Epithelial cell of alveolus of lung (primary cell): ENCODE results near the gene ODAPH. TPM values are rescaled to one million over a fixed set of nuclear protein-coding genes. Genes with fewer than 3 reads are reported as not detected.

Experiments
- total RNA-seq: library from RNA; depleted of rRNA; stranded (reverse); fragments of >200 nt; gene quantifications from 2 replicates; pipeline ENCODE4 v1.2.1, GENCODE V29; 2015

The ODAPH gene
- total RNA-seq = 0.08 and 0.39 TPM in 2 replicates

GRCh38 chr4:75555294-75556164 lies at the start of gene ODAPH:
TSS of gene ODAPH (plus strand) at chr4:75556066. CDS start at chr4:75556083, 17 bp downstream.

GRCh38 chr4:75514131-75514948 lies 41.5 kb upstream of the ODAPH start, which contains the start of the genes RCHY1 and THAP6:
TSS of gene RCHY1 (minus strand) at chr4:75514403. CDS start at chr4:75514286, 117 bp downstream.
TSS of gene THAP6 (plus strand) at chr4:75514473. CDS start at chr4:75515453, 980 bp downstream.

Other genes with a start within 250 kb of the ODAPH start
- gene RCHY1, start 41.7 kb upstream of the ODAPH start, total RNA-seq = 8.9 and 16.7 TPM in 2 replicates
- gene THAP6, start 41.6 kb upstream of the ODAPH start, total RNA-seq = 6.9 and 18.8 TPM in 2 replicates
- gene CDKL2, start 74.5 kb downstream of the ODAPH start, total RNA-seq = 0.26 TPM in 1 of 2 replicates, not detected in the other
- gene G3BP2, start 117.3 kb downstream of the ODAPH start, total RNA-seq = 104 and 113 TPM in 2 replicates
- 63.8 and 83.7 TPM in 2 replicates for gene USO1, start 168.5 kb downstream of the ODAPH start, total RNA-seq